ENCODE results near the gene RAB31. TPM values are rescaled to one million over a fixed set of nuclear protein-coding genes. Genes with fewer than 3 reads are reported as not detected.
A peak's percentile ranks its signal among the peaks of the same experiment; 100 is the strongest.

Gene RAB31
- total RNA-seq, 4 donors from 2014 or later: 94.0 to 145 (median 107) TPM

GRCh38 chr18:9814431-9814830 is 106.3 kb downstream of the RAB31 start:
- Histone ChIP-seq H3K36me3 (peaks cover 0 to 7% (median 0%) of the 10 kb centered on the region in 4 donors), H3K4me1 (peaks cover 15 to 45% (median 26%) of the 10 kb centered on the region in 4 donors), H3K27ac (replicated peaks in 1 of 4) (peak overlapping the region in 3 of 4 donors; percentile 4 to 34 (median 5)), H3K9me3 (peaks cover 0 to 7% (median 0%) of the 10 kb centered on the region in 4 donors), H3K4me3 (no peak overlapping the region), H3K27me3 (no peaks in the 10 kb centered on the region)
- WGBS: 28% methylated on average over 4 of the region's 4 CpGs
- DNase-seq (ENCODE audit: extremely low spot score): no peak
- TF ChIP-seq POLR2AphosphoS5 (IDR thresholded peaks at IDR 0.05) (no peak), EP300 (IDR thresholded peaks at IDR 0.05) (no peak), CTCF (IDR thresholded peaks at IDR 0.05) (no peak), POLR2A (IDR thresholded peaks at IDR 0.05; ENCODE audit: low read depth) (no peak)
- intact Hi-C loops (cut with DNase I): no loop called here

- WGBS: 88% methylated on average over 4 of the region's 4 CpGs
Measured at GRCh38 chr18:9817286-9817685, 109.2 kb downstream of the RAB31 start.

GRCh38 chr18:9817725-9818422 is 109.8 kb downstream of the RAB31 start:
- H3K9me3 ChIP-seq: peaks cover 0 to 7% (median 0%) of the 10 kb centered on the region in 4 donors
- TF ChIP-seq POLR2A (IDR thresholded peaks at IDR 0.05; ENCODE audit: low read depth) (no peak), POLR2AphosphoS5 (IDR thresholded peaks at IDR 0.05) (no peak), CTCF (IDR thresholded peaks at IDR 0.05) (no peak), EP300 (IDR thresholded peaks at IDR 0.05) (no peak)
- H3K27me3 ChIP-seq: no peaks in the 10 kb centered on the region
- 61% methylated on average over 8 of the region's 8 CpGs for WGBS
- H3K4me1 ChIP-seq: peaks cover 11 to 27% (median 14%) of the 10 kb centered on the region in 4 donors
- H3K36me3 ChIP-seq: peaks cover 0 to 7% (median 0%) of the 10 kb centered on the region in 4 donors
- peak overlapping the region in 3 of 4 donors; percentile 30 to 69 (median 56) for H3K27ac ChIP-seq (replicated peaks in 1 of 4)
- no peak overlapping the region for H3K4me3 ChIP-seq
- no peak for DNase-seq (ENCODE audit: extremely low spot score)
- intact Hi-C loops (cut with DNase I): no loop called here

More at GRCh38 chr18:9817286-9817685, 109.2 kb downstream of the RAB31 start:
- Histone ChIP-seq H3K9me3 (peaks cover 0 to 7% (median 0%) of the 10 kb centered on the region in 4 donors), H3K36me3 (peaks cover 0 to 7% (median 0%) of the 10 kb centered on the region in 4 donors), H3K4me1 (peaks cover 11 to 27% (median 14%) of the 10 kb centered on the region in 4 donors), H3K27me3 (no peaks in the 10 kb centered on the region), H3K4me3 (no peak overlapping the region), H3K27ac (replicated peaks in 1 of 4) (peak overlapping the region in 3 of 4 donors; percentile 30 to 69 (median 56))
- intact Hi-C loops (cut with DNase I): no loop called here
- TF ChIP-seq POLR2AphosphoS5 (IDR thresholded peaks at IDR 0.05) (no peak), EP300 (IDR thresholded peaks at IDR 0.05) (no peak), POLR2A (IDR thresholded peaks at IDR 0.05; ENCODE audit: low read depth) (no peak), CTCF (IDR thresholded peaks at IDR 0.05) (no peak)
- no peak for DNase-seq (ENCODE audit: extremely low spot score)

- Histone ChIP-seq H3K36me3 (peaks cover 0 to 7% (median 0%) of the 10 kb centered on the region in 4 donors), H3K4me1 (peaks cover 12 to 30% (median 14%) of the 10 kb centered on the region in 4 donors), H3K4me3 (no peak overlapping the region), H3K9me3 (peaks cover 0 to 7% (median 0%) of the 10 kb centered on the region in 4 donors), H3K27me3 (no peaks in the 10 kb centered on the region), H3K27ac (replicated peaks in 1 of 4) (peak overlapping the region in 3 of 4 donors; percentile 15 to 69 (median 56))
- TF ChIP-seq POLR2AphosphoS5 (IDR thresholded peaks at IDR 0.05) (no peak), POLR2A (IDR thresholded peaks at IDR 0.05; ENCODE audit: low read depth) (no peak), EP300 (IDR thresholded peaks at IDR 0.05) (no peak), CTCF (IDR thresholded peaks at IDR 0.05) (no peak)
- 90% methylated on average over 2 of the region's 2 CpGs for WGBS
- intact Hi-C loops (cut with DNase I): no loop called here
- DNase-seq (ENCODE audit: extremely low spot score): no peak
Measured at GRCh38 chr18:9818423-9818734, 110.3 kb downstream of the RAB31 start.

All from esophagus muscularis mucosa (tissue), 4 donors.